ENCODE results near the gene A1BG. TPM values are rescaled to one million over a fixed set of nuclear protein-coding genes. Genes with fewer than 3 reads are reported as not detected.
"Not testable (repeated sequence)": the region's sequence is repeated elsewhere in the genome, so short reads cannot be mapped to it uniquely, and the experiment has no call there.

A1BG gene
- total and polyA plus RNA-seq, 2 of the 13 experiments (the other 11 are each of a cell fraction or from before 2014, with no cell fraction given), result 14.7 to 41.4 TPM

GRCh38 chr19:58310685-58311084 lies 42.6 kb downstream of the A1BG start:
- H2AFZ ChIP-seq (ENCODE audit: low read length); H3K27ac ChIP-seq (ENCODE audit: extremely low read length, insufficient read depth, low read length); FAIRE-seq; BruUV-seq (replicated peaks); DNase-seq (ENCODE audit: low spot score); H3K9me3 ChIP-seq (ENCODE audit: low read length); H4K20me1 ChIP-seq (ENCODE audit: insufficient read depth, low read length); intact Hi-C loops (cut with micrococcal nuclease; ENCODE audit: unreplicated experiment); H3K4me3 ChIP-seq (replicated peaks in 1 of 3; ENCODE audit: insufficient read depth in 1 of 3, low read depth in 2 of 3, low read length in 3 of 3); ATAC-seq; H3K4me2 ChIP-seq (ENCODE audit: low read depth, low read length); in situ Hi-C loops (cut with HindIII; ENCODE audit: extremely low pct_ligation_motif_present, low pct_unique_long_range_greater_than_20kb); H3K27me3 ChIP-seq (ENCODE audit: control insufficient read depth in 1 of 2, insufficient read depth in 2 of 2, low read length in 2 of 2); POLR2A ChIA-PET; H3K9ac ChIP-seq (ENCODE audit: insufficient read depth, low read depth, low read length): not testable (repeated sequence)
- Histone ChIP-seq H3K36me3 (replicated peaks in 1 of 2; ENCODE audit: control insufficient read depth in 1 of 2, insufficient read depth in 2 of 2, low read length in 2 of 2) (peaks cover 13 to 57% of the 10 kb centered on the region in 2 experiments), H3K79me2 (ENCODE audit: insufficient read depth, low read length) (peaks cover 15% of the 10 kb centered on the region), H3K4me1 (ENCODE audit: insufficient read depth, low read length) (peaks cover 19% of the 10 kb centered on the region)
- CTCF ChIA-PET (ENCODE audit: low intra/inter-chr PET ratio, low total read pairs), result interaction anchor here (2.4 kb wide), 1 partner anchor 129 kb away, joined by 11 read pairs; the partner anchor contains the start of gene ZNF274
- TF ChIP-seq, protein P1, sequence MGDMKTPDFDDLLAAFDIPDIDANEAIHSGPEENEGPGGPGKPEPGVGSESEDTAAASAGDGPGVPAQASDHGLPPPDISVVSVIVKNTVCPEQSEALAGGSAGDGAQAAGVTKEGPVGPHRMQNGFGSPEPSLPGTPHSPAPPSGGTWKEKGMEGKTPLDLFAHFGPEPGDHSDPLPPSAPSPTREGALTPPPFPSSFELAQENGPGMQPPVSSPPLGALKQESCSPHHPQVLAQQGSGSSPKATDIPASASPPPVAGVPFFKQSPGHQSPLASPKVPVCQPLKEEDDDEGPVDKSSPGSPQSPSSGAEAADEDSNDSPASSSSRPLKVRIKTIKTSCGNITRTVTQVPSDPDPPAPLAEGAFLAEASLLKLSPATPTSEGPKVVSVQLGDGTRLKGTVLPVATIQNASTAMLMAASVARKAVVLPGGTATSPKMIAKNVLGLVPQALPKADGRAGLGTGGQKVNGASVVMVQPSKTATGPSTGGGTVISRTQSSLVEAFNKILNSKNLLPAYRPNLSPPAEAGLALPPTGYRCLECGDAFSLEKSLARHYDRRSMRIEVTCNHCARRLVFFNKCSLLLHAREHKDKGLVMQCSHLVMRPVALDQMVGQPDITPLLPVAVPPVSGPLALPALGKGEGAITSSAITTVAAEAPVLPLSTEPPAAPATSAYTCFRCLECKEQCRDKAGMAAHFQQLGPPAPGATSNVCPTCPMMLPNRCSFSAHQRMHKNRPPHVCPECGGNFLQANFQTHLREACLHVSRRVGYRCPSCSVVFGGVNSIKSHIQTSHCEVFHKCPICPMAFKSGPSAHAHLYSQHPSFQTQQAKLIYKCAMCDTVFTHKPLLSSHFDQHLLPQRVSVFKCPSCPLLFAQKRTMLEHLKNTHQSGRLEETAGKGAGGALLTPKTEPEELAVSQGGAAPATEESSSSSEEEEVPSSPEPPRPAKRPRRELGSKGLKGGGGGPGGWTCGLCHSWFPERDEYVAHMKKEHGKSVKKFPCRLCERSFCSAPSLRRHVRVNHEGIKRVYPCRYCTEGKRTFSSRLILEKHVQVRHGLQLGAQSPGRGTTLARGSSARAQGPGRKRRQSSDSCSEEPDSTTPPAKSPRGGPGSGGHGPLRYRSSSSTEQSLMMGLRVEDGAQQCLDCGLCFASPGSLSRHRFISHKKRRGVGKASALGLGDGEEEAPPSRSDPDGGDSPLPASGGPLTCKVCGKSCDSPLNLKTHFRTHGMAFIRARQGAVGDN (CRISPR knock-in tag; IDR thresholded peaks at IDR 0.05), result 0 out of 2 replicates have a peak, but pooled peaks have one; percentile 7
- TF ChIP-seq CTCF (CRISPR knock-in tag; IDR thresholded peaks at IDR 0.05) (peak; percentile 66), ZMYM4 (CRISPR knock-in tag; IDR thresholded peaks at IDR 0.05) (peak; percentile 44; the same call in 1 of the 2 replicates), RAD21 (CRISPR knock-in tag; IDR thresholded peaks at IDR 0.05) (peak; percentile 58; the same call in 1 of the 2 replicates), POGZ (CRISPR knock-in tag; IDR thresholded peaks at IDR 0.05) (0 out of 2 replicates have a peak, but pooled peaks have one; percentile 32), ZBTB33 (CRISPR knock-in tag; IDR thresholded peaks at IDR 0.05) (peak; percentile 98), ZBTB38 (CRISPR knock-in tag; IDR thresholded peaks at IDR 0.05) (peak; percentile 60; the same call in 1 of the 2 replicates), STAG1 (CRISPR knock-in tag; IDR thresholded peaks at IDR 0.05) (peak; percentile 53)
- WGBS (ENCODE audit: low lambda C conversion rate), result 91% methylated on average over 13 of the region's 13 CpGs
